Measurements from ENCODE around the gene LRRC8A. TPM values are rescaled to one million over a fixed set of nuclear protein-coding genes. Genes with fewer than 3 reads are reported as not detected.

Gene LRRC8A
- total and polyA plus RNA-seq, 2 of the 13 experiments (the other 11 are each of a cell fraction or from before 2014, with no cell fraction given), result 16.1 to 40.6 TPM

- 0 out of 2 replicates have a peak, but pooled peaks have one; percentile 42 for TF ChIP-seq AFF4 (CRISPR knock-in tag; IDR thresholded peaks at IDR 0.05)
- TF ChIP-seq NR2C2 (CRISPR knock-in tag; IDR thresholded peaks at IDR 0.05; ENCODE audit: borderline replicate concordance), result peak; percentile 81
- TF ChIP-seq RBM39 (IDR thresholded peaks at IDR 0.05; ENCODE audit: low read depth, low read length, poor library complexity, severe bottlenecking), result peak; percentile 51
- TF ChIP-seq IKZF4 (CRISPR knock-in tag; IDR thresholded peaks at IDR 0.05; ENCODE audit: borderline replicate concordance, low read depth, not compliant biosample characterization), result peak; percentile 57
- TF ChIP-seq AHDC1 (CRISPR knock-in tag; IDR thresholded peaks at IDR 0.05; ENCODE audit: borderline replicate concordance), result peak; percentile 56; the same call in 1 of the 2 replicates
- 0 out of 2 replicates have a peak, but pooled peaks have one; percentile 18 for TF ChIP-seq THAP7 (CRISPR knock-in tag; IDR thresholded peaks at IDR 0.05)
- TF ChIP-seq SNRNP70 (IDR thresholded peaks at IDR 0.05; ENCODE audit: low read depth, low read length), result no peak
- no peak for TF ChIP-seq TERF1 (CRISPR knock-in tag; IDR thresholded peaks at IDR 0.05)
- TF ChIP-seq ZBTB39 (CRISPR knock-in tag; IDR thresholded peaks at IDR 0.05), result 0 out of 2 replicates have a peak, but pooled peaks have one; percentile 8
- no peak for TF ChIP-seq ZFP82 (CRISPR knock-in tag; IDR thresholded peaks at IDR 0.05; ENCODE audit: borderline replicate concordance)
- TF ChIP-seq ZNF235 (CRISPR knock-in tag; IDR thresholded peaks at IDR 0.05; ENCODE audit: borderline replicate concordance), result no peak
Measured at GRCh38 chr9:128881884-128882676, at the start of gene LRRC8A, which contains the start of gene KYAT1 (continued).
